Measurements from ENCODE around the gene NWD2.
"Not testable (repeated sequence)": the region's sequence is repeated elsewhere in the genome, so short reads cannot be mapped to it uniquely, and the experiment has no call there.

The NWD2 gene

GRCh38 chr4:37393889-37394288, 149.3 kb downstream of the NWD2 start:
- DNase-seq (ENCODE audit: low read depth, low spot score): no peak

- no peak for DNase-seq (ENCODE audit: low read depth, low spot score)
These were observed 153.0 kb downstream of the NWD2 start for GRCh38 chr4:37397505-37397904.

- no peak for DNase-seq (ENCODE audit: low read depth, low spot score)
These were observed 155.8 kb downstream of the NWD2 start for GRCh38 chr4:37400241-37400881.

- DNase-seq (ENCODE audit: low read depth, low spot score): not testable (repeated sequence)
These were observed 163.6 kb downstream of the NWD2 start for GRCh38 chr4:37407938-37408826.

GRCh38 chr4:37413612-37414011, 169.1 kb downstream of the NWD2 start:
- not testable (repeated sequence) for DNase-seq (ENCODE audit: low read depth, low spot score)

GRCh38 chr4:37415845-37416369, 171.4 kb downstream of the NWD2 start:
- DNase-seq (ENCODE audit: low read depth, low spot score): no peak

GRCh38 chr4:37421614-37422013, 177.1 kb downstream of the NWD2 start:
- DNase-seq (ENCODE audit: low read depth, low spot score): no peak

- DNase-seq (ENCODE audit: low read depth, low spot score): no peak
These were observed 177.6 kb downstream of the NWD2 start for GRCh38 chr4:37422102-37422501.

GRCh38 chr4:37422638-37423037, 178.1 kb downstream of the NWD2 start:
- DNase-seq (ENCODE audit: low read depth, low spot score): no peak

- DNase-seq (ENCODE audit: low read depth, low spot score): no peak
These were observed 178.8 kb downstream of the NWD2 start for GRCh38 chr4:37423310-37423709.

GRCh38 chr4:37424753-37425152, 180.2 kb downstream of the NWD2 start:
- no peak for DNase-seq (ENCODE audit: low read depth, low spot score)

GRCh38 chr4:37425857-37426256, 181.3 kb downstream of the NWD2 start:
- DNase-seq (ENCODE audit: low read depth, low spot score): no peak

GRCh38 chr4:37427193-37427592, 182.7 kb downstream of the NWD2 start:
- DNase-seq (ENCODE audit: low read depth, low spot score): no peak

- no peak for DNase-seq (ENCODE audit: low read depth, low spot score)
These were observed 185.4 kb downstream of the NWD2 start for GRCh38 chr4:37429906-37430305.

GRCh38 chr4:37430718-37431416, 186.3 kb downstream of the NWD2 start:
- DNase-seq (ENCODE audit: low read depth, low spot score): no peak

GRCh38 chr4:37431417-37431743, 186.8 kb downstream of the NWD2 start:
- DNase-seq (ENCODE audit: low read depth, low spot score): no peak

GRCh38 chr4:37434469-37434868, 189.9 kb downstream of the NWD2 start:
- DNase-seq (ENCODE audit: low read depth, low spot score): no peak

GRCh38 chr4:37436546-37436945, 192.0 kb downstream of the NWD2 start:
- DNase-seq (ENCODE audit: low read depth, low spot score): no peak

GRCh38 chr4:37437163-37437562, 192.6 kb downstream of the NWD2 start:
- no peak for DNase-seq (ENCODE audit: low read depth, low spot score)

GRCh38 chr4:37438564-37439279, 194.2 kb downstream of the NWD2 start:
- DNase-seq (ENCODE audit: low read depth, low spot score): no peak

GRCh38 chr4:37439809-37440474, 195.4 kb downstream of the NWD2 start:
- DNase-seq (ENCODE audit: low read depth, low spot score): no peak
